Anterior cingulate cortex (tissue), 58 donors: ENCODE results near the gene MAP2K5.

Experiments used
- DNase-seq, 58 donors: peaks; one replicate each; lab custom pipeline; 2025; lab: John Stamatoyannopoulos, UW

The MAP2K5 gene

GRCh38 chr15:67829647-67830504, 287.4 kb downstream of the MAP2K5 start:
- no peak for DNase-seq

- DNase-seq, result no peak
Measured at GRCh38 chr15:67831363-67831762, 288.9 kb downstream of the MAP2K5 start.

- DNase-seq, result no peak
Measured at GRCh38 chr15:67832031-67832551, 289.6 kb downstream of the MAP2K5 start.

- no peak for DNase-seq
Measured at GRCh38 chr15:67832897-67833709, 290.6 kb downstream of the MAP2K5 start.

- DNase-seq, result peak in 1 of 58 donors; percentile 10
Measured at GRCh38 chr15:67833710-67834511, 291.4 kb downstream of the MAP2K5 start.

- no peak for DNase-seq
Measured at GRCh38 chr15:67834581-67835296, 292.2 kb downstream of the MAP2K5 start.

- DNase-seq, result no peak
Measured at GRCh38 chr15:67835297-67836133, 293.0 kb downstream of the MAP2K5 start.

GRCh38 chr15:67836134-67836455, 293.6 kb downstream of the MAP2K5 start:
- no peak for DNase-seq

- peak in 14 of 58 donors; percentile 3 to 32 (median 16) for DNase-seq
Measured at GRCh38 chr15:67836477-67836876, 294.0 kb downstream of the MAP2K5 start.

GRCh38 chr15:67836955-67837354, 294.5 kb downstream of the MAP2K5 start:
- DNase-seq, result no peak

GRCh38 chr15:67838789-67839332, 296.4 kb downstream of the MAP2K5 start:
- peak in 42 of 58 donors; percentile 14 to 71 (median 34) for DNase-seq

GRCh38 chr15:67839499-67839928, 297.0 kb downstream of the MAP2K5 start:
- peak in 23 of 58 donors; percentile 2 to 65 (median 27) for DNase-seq

- peak; percentile 45 to 96 (median 88) for DNase-seq
Measured at GRCh38 chr15:67839929-67840748, 297.6 kb downstream of the MAP2K5 start, which contains the start of gene RNU6-1. RNU6-1 (minus strand) TSS chr15:67840045.

GRCh38 chr15:67840749-67841512, 298.4 kb downstream of the MAP2K5 start:
- peak in 25 of 58 donors; percentile 3 to 56 (median 28) for DNase-seq

- DNase-seq, result no peak
Measured at GRCh38 chr15:67841513-67841762, 298.9 kb downstream of the MAP2K5 start.

GRCh38 chr15:67843092-67843501, 300.6 kb downstream of the MAP2K5 start:
- DNase-seq, result no peak
